ENCODE measurements around the gene SBK3.
"Not testable (repeated sequence)": the region's sequence is repeated elsewhere in the genome, so short reads cannot be mapped to it uniquely, and the experiment has no call there.

SBK3 gene

DNA sequence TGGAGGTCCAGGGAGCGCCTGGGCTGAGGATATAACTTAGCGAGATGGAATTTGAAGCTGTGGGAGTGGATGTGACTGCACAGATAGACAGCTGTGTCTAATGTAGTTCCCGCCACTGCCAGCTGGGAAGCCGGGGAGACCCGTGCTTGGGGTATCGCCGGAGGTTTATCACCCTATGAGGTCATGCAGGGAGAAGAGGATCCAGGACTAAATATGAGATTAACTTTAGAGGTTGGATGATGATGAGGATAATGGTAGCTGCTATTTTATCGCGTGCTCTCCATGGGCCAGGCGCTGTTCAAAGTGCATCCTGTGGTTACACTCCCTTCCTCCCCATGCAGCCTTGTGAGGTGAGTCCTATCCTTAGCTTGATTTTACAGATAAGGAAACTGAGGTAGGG, 37.2 kb downstream of the SBK3 start:
- DNase-seq: no peak

DNA sequence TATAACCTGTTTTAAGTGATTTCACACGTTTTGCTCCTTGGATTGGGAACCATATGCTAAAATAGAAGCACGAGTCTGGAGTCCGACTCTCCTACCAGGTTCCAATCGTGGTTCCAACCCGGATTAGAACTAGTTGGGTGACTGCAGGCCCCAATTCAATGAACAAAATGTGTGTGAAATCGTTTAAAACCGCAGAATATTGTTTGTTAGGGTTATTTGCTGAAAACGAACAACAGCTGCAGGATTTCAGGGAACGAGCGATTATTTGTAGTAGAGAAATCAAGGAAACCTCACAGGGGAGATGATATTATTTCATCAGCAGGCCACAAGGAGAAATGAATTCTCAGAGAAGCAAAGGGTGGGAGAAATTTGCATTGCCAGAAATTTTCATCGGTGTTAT, 40.4 kb downstream of the SBK3 start:
- no peak for DNase-seq

DNA sequence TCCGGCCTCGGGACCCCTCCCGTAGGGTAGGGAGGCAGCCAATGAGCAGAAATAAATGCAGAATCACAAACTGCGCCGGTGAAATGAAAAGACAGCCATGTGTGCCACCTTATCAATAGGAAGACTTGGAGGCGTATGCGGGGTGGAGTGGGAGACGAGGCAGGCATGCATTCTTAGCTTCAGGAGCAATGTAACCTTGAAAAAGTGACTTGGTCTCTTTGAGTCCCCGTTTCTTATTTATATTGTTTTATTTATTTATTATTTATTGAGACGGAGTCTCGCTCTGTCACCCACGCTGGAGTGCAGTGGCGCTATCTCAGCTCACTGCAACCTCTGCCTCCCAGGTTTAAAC, 41.1 kb downstream of the SBK3 start:
- DNase-seq: no peak

DNA sequence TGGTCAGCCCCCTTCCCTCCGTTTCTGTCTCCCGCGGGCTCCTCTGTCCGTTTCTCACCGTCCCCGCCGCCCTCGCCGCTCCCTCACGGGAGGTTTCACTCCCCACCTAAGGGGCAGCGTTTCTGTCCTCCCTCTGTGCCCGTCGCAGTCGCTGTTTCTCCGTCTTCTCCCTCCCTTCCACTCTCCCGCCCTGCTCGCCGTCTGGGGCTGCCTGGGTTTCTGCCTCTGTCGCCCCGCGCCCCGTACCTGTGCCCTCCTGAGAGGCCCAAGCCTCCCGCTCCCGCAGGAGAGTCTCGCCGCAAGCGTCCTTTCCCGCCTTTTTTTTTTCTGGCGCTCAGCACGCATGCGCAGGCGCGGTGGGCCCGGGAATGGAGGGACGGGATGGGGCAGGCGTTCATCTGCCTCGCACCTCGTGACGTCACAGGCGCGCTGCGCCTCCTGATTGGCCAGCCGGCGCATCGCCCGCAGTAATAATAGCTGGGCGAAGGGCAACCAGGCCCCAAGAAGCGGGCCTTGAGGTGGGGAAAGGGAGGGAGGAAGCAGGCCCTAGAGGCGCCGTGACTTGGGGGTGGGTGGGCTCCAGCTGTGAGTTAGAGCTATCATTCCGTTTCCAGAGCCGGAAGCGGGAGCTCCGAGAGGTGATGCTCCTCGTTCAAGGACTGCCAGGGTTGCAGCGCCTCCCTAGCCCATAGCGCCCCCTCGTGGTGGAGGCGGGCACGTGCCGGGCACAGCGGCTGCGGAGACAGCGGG, 41.7 kb downstream of the SBK3 start:
- DNase-seq: peak; percentile 88

DNA sequence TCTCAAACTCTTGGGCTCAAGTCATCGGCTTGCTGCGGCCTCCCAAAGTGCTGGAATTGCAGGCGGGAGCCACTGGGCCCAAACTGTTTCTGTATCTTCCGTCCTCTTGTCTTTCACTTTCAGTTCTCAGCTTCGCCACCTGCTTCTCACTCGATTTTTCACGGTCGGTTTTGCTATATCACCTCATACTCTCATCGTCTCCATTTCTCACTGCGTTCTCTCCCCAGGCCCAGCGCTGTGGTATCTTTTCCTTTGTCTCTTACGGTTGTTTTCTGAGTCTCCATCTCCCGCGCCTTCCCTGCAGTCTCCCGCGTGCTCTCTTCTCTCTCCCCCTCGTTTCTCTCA, 42.2 kb downstream of the SBK3 start:
- no peak for DNase-seq

GRCh38 chr19:55502197-55502952, 43.0 kb downstream of the SBK3 start:
- DNase-seq: no peak

DNA sequence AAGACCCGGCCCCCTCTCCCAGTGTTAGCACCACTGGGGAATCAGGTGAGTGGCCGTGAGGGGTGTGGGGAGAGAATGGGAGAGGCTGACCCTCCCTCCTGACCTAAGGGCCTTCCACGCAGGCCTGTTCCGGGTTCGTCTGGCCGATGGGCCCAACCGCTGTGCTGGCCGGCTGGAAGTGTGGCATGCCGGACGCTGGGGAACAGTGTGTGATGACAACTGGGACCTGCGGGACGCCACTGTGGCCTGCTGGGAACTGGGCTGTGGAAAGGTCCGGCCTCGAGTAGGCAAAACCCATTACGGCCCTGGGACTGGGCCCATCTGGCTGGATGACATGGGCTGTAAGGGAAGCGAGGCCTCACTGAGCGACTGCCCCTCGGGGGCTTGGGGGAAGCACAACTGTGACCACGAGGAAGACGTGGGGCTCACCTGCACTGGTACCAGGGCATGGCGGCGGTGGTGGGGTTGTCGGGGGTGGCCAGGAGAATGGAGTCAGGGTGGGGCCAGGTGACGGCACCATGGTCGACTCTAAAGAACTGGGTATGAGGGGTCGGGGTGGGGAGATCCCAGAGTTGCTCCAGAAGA, 44.9 kb downstream of the SBK3 start:
- DNase-seq: no peak

- DNase-seq: no peak
These were observed 47.0 kb downstream of the SBK3 start for GRCh38 chr19:55498246-55498840.

GRCh38 chr19:55497763-55498162, 47.6 kb downstream of the SBK3 start:
- no peak for DNase-seq

GRCh38 chr19:55496820-55497219, 48.5 kb downstream of the SBK3 start:
- not testable (repeated sequence) for DNase-seq

GRCh38 chr19:55495646-55496349, 49.5 kb downstream of the SBK3 start:
- DNase-seq: no peak

DNA sequence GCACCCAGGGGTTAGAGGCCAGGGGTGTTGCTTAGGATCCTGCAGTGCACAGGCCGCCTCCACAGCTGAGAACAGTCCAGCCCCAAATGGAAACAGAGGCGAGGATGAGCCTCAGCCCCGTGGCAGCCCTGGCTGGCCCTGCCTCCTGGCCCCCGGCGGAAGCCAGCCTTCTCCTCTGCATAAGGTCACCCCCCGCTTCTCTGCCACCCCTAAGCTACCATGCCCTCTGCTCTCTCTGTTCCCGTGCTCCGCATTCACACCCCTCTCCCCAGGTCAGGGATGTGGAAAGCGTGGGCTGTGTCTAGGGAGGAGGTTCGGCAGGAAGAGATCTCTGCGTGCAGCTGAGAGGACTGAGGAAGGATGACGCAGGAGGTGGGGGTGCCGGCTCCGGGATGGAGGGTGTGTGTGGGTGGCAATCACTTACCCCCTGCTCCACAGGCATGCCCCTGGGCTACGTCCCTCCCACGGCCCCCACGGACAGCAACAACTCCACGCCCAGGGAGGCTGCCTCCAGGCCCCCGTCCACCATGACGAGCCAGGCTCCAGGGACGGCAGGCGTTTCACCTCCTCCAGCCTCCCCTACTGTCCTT, 51.1 kb downstream of the SBK3 start:
- DNase-seq: no peak

- no peak for DNase-seq
These were observed 51.6 kb downstream of the SBK3 start for GRCh38 chr19:55493645-55494171.

DNA sequence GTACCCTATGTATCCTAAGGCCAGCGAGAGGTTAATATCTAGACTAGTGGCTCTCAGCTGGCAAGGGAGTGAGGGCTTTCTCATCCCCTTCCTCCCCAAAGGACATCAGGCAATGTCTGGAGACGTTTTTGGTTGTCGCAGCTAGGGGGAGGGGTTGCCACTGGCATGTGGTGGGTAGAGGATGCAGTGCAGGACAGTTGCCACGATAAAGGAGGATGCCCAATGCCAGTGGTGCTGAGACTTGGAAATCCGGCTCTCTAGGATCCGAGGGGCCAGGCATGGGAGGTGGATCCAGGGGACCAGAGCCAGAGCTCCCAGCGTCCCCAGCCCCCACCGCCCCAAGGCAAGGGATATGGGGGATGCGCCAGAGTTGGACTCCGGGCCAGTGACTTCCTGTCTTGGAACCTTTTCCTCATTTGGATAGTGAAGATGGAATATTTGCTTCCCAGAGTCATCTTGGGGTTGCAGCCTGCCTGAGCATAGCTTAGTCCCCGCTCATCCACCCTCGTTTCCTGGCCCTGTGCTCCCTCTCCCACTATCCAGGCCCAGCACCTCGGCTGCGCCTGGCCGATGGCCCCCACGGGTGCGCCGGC, 52.2 kb downstream of the SBK3 start:
- no peak for DNase-seq

DNA sequence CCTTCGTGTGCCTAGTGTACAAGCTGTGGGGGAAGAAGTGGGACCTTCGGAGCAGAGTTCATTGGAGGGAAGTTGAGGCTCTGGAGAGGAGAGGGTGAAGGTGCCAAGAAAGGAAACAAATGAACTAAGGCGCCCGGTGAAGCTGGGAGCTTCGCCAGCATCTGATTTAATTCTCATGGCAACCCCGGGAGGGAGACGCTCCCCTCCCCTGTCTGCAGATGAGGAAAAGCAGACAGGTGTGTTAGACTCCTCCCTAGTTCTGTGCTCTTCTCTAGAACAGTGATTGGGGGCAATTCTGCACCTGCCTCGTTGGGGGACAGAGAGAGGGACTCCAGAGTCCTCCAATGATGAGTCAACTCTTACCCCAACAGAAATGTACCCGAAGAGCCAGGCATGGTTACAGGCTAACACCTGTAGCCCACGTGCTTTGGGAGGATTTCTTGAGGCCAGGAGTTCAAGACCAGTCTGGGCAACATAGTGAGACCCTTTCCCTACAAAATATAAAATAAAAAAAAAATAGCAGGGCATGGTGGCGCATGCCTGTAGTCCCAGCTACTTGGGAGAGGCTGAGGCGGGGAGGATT, 52.9 kb downstream of the SBK3 start:
- no peak for DNase-seq

DNA sequence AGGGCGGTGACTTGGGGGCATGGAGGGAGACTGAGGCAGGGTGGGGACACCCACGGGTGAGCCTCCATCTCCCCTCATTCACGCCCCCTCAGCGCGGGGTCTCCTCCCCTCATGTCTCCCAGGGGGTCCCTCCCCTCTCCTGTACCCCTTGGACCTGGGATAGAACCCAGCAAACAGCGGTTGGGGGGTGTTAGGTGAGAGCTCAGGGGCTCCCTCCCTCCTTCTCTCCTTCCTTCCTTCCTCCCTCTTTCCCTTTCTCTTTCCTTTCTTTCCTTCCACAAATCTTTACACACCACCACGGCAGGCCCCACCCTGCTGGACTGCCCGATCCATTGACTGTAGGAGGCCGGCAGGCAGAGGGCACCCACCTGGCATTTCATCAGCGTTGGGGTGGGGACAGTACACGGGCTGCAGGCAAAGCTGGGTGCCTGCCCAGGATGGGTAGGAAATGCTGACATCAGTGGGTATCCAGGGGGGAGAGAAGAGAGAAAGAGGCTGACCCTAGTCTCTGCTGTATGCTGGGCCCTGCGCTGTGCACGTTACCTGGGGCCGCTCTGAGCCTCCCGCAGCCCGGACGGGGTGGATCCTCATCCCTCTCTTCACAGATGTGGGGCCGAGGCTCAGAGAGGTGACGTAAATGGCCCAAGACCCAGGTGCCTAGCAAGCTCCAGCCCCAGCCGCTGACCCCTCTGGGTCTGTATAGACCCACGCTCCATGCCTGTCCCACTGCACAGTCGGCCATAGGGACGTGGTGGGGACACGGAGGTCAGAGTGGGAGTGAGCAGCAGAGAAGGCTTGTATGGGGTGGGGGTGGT, 53.6 kb downstream of the SBK3 start:
- no peak for DNase-seq

Measured in central memory CD4-positive, alpha-beta T cell (primary cell).